Coronary artery (tissue), 2 donors: ENCODE measurements around the gene CDH23.

ENCODE experiments used
- DNase-seq: peaks from one replicate; pipeline ENCODE4 v3.0.0-alpha.2; 2017; ENCODE audit warnings: low spot score
- H3K27ac ChIP-seq, 2 donors: fragments of 200-600 bp; sonication (generic); one replicate each; pipeline ENCODE4 v1.5.1; 2016 to 2019
- H3K4me3 ChIP-seq: fragments of 200-600 bp; sonication (generic); 2 replicates; pipeline ENCODE4 v1.5.1; 2016; ENCODE audit warnings: mild to moderate bottlenecking, moderate library complexity
- CTCF ChIP-seq: fragments of 200-600 bp; sonication (generic); IDR thresholded peaks from one replicate; pipeline ENCODE4 v1.5.1; 2019; ENCODE audit warnings: antibody characterized with exemption

CDH23 gene

DNA sequence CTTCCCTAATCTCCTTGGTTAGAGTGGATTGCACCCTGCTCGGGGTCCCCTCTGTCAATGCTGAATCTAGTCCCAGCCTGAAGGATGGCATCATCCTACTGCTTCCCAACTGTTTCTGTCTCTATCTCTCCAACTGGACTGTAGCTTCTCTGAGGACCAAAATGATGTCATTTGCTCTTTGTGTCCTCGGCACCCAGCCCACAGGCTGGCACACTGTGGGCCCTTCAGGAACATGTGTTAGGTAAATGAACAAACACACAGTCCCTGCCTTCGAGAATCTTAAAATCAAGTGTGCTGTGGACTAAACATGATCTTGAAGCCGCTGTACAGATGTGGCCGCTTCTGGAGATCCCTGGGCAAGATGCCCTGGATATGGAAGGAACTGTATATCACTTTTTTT, 5.0 kb upstream of the CDH23 start:
- TF ChIP-seq CTCF: no peak
- H3K27ac ChIP-seq: no peak overlapping the region
- DNase-seq: peak; percentile 21
- no peak overlapping the region for H3K4me3 ChIP-seq

GRCh38 chr10:71392292-71392691, 4.4 kb upstream of the CDH23 start:
- Histone ChIP-seq H3K4me3 (no peak overlapping the region), H3K27ac (no peak overlapping the region)
- peak; percentile 65 for DNase-seq
- no peak for TF ChIP-seq CTCF

- DNase-seq: peak; percentile 62
- Histone ChIP-seq H3K4me3 (no peak overlapping the region), H3K27ac (no peak overlapping the region)
- TF ChIP-seq CTCF: no peak
Observed at GRCh38 chr10:71392791-71393781, 3.6 kb upstream of the CDH23 start.

DNA sequence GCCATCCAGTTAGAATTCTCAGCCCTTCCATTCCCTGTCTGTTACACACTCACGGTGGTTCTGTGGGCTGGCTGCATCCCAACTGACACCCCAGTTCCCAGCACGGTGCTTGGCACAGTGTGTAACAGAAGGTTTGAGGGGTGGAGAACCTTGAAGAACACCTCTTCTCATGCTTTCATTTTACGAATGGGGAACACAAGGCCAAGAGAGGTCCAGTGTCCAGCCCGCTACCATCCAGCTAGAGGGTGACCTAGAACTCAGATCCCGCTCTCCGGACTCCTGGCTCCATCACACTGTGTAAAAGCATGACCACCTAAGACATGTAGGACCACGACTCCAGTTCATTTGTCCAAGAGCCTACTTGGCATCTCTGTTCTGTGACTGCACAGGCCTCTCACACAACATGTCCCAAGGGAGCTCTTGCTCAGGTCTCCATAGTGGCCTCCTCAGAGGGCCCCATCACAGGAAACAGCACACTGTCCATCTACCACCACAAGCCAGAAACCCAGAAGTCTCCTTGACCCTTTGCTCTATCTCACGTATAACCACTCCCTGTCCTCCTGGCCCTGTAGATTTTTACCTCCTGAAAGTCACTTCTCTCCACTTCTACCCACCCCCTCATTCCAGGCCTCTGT, 2.8 kb upstream of the CDH23 start:
- H3K4me3 ChIP-seq: no peak overlapping the region
- TF ChIP-seq CTCF: no peak
- DNase-seq: peak; percentile 67
- H3K27ac ChIP-seq: no peak overlapping the region

GRCh38 chr10:71394926-71395562, 1.7 kb upstream of the CDH23 start:
- peak; percentile 56 for DNase-seq
- H3K4me3 ChIP-seq: no peak overlapping the region
- TF ChIP-seq CTCF: no peak
- no peak overlapping the region for H3K27ac ChIP-seq

DNA sequence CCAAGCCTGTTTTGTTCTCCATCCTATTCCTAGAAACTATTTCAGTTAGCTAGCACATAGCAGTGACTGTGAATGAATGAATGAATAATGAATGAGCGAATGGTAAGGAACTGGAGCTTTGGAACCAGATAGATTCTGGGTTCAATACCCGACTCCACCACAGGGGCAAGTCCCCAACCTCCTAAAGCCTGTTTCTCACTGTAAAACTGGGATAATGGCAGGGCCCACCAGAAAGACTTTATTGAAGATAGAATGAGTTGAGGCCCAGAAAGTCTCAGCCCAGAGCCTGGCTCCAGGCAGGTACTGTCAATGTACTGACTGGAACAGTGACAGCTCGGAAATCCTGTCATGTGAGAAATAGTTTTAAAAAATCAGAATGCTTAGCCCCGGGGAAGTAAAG, 1.1 kb upstream of the CDH23 start:
- no peak for TF ChIP-seq CTCF
- no peak overlapping the region for H3K27ac ChIP-seq
- DNase-seq: peak; percentile 8
- no peak overlapping the region for H3K4me3 ChIP-seq
